GM10847 (cell line): ENCODE results near the gene PRDM15.

Experiments used
- POLR2A ChIP-seq: IDR thresholded peaks from 2 replicates; pipeline ENCODE4 v1.6.1; 2011; ENCODE audit not compliant: insufficient read length; ENCODE audit errors: extremely low read depth

The PRDM15 gene

DNA sequence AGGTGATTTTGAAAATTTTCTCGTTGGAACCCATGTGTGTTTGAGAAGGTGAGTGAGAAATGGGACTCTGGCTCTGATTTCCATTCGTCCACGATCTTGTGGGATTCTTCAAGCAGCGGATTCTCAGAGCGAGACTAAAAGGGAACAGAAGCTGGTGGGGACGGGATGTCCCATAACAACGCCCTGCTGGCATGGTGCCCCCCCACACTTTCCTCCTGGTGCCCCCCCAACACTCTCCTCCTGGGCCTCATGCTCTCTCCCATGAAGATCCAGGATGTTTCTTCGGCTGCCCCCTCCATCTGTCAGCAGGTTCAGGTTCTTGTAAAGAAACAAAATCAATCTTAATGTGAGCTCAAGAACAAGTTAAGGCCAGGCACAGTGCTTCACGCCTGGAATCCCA lies 29.1 kb downstream of the PRDM15 start:
- TF ChIP-seq POLR2A: no peak

DNA sequence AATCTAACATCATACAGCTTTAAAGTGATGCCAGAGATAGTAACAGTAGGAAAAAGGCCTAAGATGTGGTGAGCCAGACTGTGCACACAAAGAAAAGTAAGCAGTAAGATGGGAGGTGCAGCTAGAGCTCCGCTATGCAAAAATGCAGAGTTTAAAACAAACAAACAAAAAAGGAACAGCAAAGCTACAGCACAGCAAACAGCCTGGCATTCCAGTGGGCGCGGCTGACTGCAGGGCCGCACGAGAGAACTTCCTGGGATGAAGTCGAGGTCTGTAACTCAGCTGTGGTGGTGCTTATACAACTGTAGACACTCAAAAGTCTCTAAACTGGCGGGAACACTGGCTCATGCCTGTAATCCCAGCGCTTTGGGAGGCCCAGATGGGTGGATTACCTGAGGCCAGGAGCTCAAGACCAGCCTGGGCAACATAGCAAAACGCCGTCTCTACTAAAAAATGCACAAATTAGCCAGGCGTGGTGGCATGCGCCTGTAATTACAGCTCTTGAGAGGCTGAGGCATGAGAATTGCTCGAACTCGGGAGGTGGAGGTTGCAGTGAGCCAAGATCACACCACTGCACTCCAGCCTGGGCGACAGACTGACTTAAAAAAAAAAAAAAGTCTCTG lies 30.1 kb downstream of the PRDM15 start:
- no peak for TF ChIP-seq POLR2A

- TF ChIP-seq POLR2A: no peak
These were observed 30.6 kb downstream of the PRDM15 start for GRCh38 chr21:41848533-41848932.

- no peak for TF ChIP-seq POLR2A
These were observed 31.9 kb downstream of the PRDM15 start for GRCh38 chr21:41847066-41847804.

DNA sequence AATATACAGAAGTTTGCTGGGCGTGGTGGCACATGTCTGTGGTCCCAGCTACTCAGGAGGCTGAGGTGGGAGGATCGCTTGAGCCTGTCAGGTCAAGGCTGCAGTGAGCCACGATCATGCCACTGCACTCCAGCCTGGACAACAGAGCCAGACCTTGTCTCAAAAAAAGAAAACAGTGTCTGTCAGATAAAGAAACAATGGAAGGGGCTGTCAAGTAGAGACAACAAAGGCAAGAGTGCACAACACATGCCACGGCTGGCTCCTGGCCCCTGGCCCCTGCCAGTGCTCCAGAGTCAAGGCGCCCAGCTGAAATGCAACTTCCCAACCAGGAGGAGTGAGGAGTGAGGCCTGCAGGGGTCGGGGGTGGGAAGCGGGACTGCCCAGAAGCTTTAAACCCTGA lies 32.6 kb downstream of the PRDM15 start:
- no peak for TF ChIP-seq POLR2A

DNA sequence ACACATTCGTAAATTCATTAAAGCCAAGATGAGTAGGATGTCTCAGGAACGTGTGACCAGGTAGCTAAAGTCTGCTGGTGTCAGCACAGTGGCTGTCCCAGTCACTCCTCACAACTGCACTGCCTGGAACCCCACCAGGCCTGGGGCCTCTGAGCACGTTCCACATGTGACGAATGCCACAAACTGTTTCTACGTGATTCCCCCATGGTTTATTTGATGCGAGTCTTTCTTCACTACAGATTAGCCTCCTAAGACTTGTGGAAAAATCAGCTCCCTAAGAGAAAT lies 33.2 kb downstream of the PRDM15 start:
- no peak for TF ChIP-seq POLR2A

DNA sequence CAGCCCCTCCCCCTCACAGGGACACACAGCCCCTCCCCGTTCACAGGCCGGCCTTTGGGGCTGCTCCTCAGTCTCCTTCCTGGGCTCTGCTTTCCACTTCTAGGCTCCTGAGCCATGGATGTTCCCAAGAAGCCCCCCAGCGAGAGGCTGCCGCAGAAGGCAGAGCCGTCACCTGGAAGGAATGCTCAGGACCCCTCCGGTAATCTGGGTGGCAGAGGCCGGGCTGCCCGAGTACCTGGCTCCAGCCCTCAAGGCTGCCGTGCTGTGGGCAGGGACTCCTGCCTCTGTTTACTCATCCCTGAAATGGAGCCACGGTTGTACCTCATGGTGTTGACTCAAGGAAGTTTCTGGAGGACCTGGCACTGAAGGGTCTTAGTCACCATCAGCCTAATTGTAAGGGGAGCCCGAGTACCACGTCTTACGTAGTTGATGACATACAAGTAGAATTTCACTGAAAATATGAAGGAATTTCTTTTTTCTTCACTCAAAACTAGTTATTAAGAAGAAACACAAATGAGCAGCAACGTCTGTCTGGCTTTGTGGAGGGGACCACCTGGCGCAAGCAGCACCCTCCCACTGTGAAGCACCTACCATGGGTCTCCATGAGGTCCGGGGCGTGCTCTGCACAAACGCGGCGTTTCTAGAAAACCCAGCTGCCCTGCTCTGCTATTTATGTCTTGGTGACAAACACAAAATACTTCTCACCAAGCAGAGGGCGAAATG lies 33.7 kb downstream of the PRDM15 start:
- TF ChIP-seq POLR2A: no peak

DNA sequence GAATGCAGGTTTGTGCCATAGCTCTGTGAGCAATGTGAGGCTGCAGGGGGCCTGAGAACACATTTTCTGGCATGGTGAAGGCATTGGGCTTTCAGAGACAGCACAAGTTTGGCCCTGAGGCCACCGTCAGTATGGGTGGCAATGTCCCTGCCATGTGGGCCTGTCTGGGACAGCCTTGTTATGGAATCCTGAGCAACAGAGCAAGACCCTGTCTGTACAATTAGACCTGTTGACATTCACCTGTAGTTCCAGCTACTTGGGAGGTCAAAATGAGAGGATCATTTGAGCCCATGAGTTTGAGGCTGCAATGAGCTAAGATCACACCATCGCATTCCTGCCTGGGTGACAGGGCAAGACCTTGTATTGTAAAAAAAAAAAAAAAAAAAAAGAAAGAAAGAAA lies 35.6 kb downstream of the PRDM15 start:
- TF ChIP-seq POLR2A: no peak

GRCh38 chr21:41840880-41841279 lies 38.3 kb downstream of the PRDM15 start:
- TF ChIP-seq POLR2A: no peak

GRCh38 chr21:41839387-41840000 lies 39.6 kb downstream of the PRDM15 start:
- TF ChIP-seq POLR2A: no peak

GRCh38 chr21:41837756-41838297 lies 41.3 kb downstream of the PRDM15 start:
- no peak for TF ChIP-seq POLR2A

DNA sequence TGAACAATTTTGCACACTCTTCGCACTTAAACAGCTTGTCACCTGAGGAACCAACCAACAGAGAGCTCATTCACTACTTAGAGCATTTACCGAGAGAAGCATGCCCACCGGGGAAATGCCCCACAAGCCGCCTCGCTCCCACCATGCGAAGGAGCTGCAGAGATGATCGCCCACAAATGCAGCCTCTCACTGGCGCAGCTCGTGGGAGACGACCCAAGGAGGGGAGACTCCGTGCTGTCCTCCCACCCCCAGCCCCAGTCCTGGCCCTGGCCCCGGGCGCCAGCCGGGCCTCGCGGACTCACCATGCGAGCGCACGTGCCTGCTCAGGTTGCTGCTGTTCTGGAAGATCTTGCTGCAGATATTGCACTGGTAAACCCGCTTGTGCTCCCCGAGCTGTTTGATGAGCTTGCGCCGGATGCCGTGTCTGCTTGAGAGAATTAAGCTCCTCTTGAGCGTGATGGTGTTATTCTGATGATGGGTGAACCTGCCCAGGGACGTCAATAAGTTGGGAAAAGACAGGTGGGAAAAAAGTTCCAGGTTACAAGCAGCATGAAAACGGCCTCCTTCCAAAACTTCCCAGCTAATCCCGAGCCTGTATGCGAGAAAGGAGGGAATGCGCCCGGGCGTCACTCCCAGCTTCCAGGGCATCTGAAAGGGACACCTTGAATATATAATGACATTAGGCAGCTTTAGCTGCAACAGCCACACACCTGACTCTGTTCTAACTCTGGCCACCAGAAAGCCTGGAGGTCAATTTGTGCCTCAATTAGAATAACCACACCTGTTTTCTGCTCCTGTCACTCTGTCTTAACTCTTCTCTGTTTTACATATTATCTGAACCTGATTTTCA lies 42.8 kb downstream of the PRDM15 start:
- no peak for TF ChIP-seq POLR2A

DNA sequence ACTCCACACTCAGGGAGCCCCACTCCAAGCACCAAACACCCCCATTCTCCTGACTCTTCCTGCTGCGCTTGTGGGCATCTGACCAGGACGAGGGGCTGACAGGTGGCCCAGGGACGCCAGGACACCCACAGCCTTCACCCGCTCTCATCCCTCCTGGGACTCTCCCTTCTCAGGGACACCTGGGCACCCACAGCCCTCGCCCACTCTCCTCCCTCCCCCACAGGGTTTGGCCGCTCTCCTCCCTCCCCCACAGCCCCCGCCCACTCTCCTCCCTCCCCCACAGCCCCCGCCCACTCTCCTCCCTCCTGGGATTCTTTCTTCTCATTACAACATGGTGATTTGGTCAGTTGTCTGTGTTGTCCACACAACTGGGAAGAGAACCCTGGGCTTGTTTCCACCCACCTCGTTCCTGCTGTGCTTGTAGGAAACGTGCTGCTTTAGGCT lies 43.4 kb downstream of the PRDM15 start:
- TF ChIP-seq POLR2A: no peak

DNA sequence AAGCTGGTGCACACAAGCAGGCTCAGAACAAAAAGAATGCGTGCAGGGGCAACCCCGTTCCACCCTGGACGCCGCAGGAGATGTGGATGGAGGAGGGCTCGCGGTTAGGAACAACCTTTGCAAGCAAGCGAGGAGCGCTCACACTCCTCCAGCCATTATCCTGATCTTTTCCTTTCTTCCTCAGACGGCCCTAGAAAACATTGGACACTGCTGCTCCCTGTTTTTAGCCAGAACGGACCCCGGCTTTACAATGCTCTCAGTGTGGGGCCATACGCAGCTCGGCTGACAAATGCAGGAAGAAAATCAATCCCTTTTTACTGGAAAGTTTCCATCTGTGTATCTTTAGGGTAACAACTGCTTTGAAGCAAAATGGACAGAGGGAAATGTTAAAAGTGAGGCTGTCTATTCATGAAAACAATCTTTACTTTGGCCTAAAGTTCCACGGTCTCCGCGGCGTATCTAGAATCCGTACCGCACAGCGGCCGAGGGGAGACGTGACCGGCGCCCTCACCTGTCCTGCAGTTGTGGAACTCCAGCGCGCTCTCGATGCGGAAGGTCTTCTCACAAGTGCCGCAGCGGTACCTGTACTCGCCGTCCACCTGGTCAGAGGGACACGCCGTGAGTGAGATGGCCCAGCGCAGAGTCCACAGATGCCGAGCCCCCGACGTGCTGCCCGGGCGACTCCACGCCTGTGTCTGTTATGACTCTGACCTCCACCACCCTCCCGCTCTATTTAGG lies 44.0 kb downstream of the PRDM15 start:
- TF ChIP-seq POLR2A: no peak
